Mononuclear cell (primary cell): ENCODE measurements around the gene PRAMEF8. TPM values are rescaled to one million over a fixed set of nuclear protein-coding genes. Genes with fewer than 3 reads are reported as not detected.
"Not testable (repeated sequence)": the region's sequence is repeated elsewhere in the genome, so short reads cannot be mapped to it uniquely, and the experiment has no call there.

Source experiments
- H3K27me3 ChIP-seq: 2 replicates; pipeline ENCODE4 v1.6.0; 2011; ENCODE audit warnings: low read length, control low read depth; ENCODE audit not compliant: insufficient read depth
- H3K4me1 ChIP-seq: 2 replicates; pipeline ENCODE4 v1.5.1; 2011; ENCODE audit warnings: mild to moderate bottlenecking, low read length, control low read depth; ENCODE audit not compliant: insufficient read depth
- H3K4me3 ChIP-seq: 2 replicates; pipeline ENCODE4 v1.5.1; 2011; ENCODE audit warnings: mild to moderate bottlenecking, low read length, moderate library complexity
- H3K9me3 ChIP-seq: 2 replicates; pipeline ENCODE4 v1.5.1; 2011; ENCODE audit warnings: low read depth, mild to moderate bottlenecking, control low read depth, low read length
- total RNA-seq: library from RNA; depleted of rRNA; stranded (reverse); fragments of >200 nt; gene quantifications from one replicate; pipeline ENCODE4 v1.2.3, GENCODE V29; 2012

PRAMEF8 gene
- total RNA-seq, 1 donor = not detected

GRCh38 chr1:13239633-13240032, 45.3 kb downstream of the PRAMEF8 start:
- not testable (repeated sequence) for H3K9me3 ChIP-seq, H3K4me3 ChIP-seq, H3K27me3 ChIP-seq, H3K4me1 ChIP-seq

GRCh38 chr1:13237572-13237971, 47.4 kb downstream of the PRAMEF8 start:
- H3K9me3 ChIP-seq, H3K4me3 ChIP-seq, H3K27me3 ChIP-seq, H3K4me1 ChIP-seq: not testable (repeated sequence)

GRCh38 chr1:13234057-13234456, 50.9 kb downstream of the PRAMEF8 start:
- not testable (repeated sequence) for H3K4me1 ChIP-seq, H3K4me3 ChIP-seq, H3K9me3 ChIP-seq, H3K27me3 ChIP-seq

GRCh38 chr1:13232056-13232455, 52.9 kb downstream of the PRAMEF8 start:
- H3K4me1 ChIP-seq, H3K9me3 ChIP-seq, H3K27me3 ChIP-seq, H3K4me3 ChIP-seq: not testable (repeated sequence)

Other genes with a start within 250 kb of the PRAMEF8 start
- not detected for gene PRAMEF27, start 228.6 kb downstream of the PRAMEF8 start, total RNA-seq
- gene HNRNPCL3, start 224.4 kb downstream of the PRAMEF8 start, total RNA-seq = not detected
- not detected for gene PRAMEF25, start 214.4 kb downstream of the PRAMEF8 start, total RNA-seq
- gene HNRNPCL2, start 168.3 kb downstream of the PRAMEF8 start, total RNA-seq = not detected
- not detected for gene PRAMEF26, start 129.1 kb downstream of the PRAMEF8 start, total RNA-seq
- not detected for gene HNRNPCL4, start 119.5 kb downstream of the PRAMEF8 start, total RNA-seq
- not detected for gene PRAMEF9, start 113.3 kb downstream of the PRAMEF8 start, total RNA-seq
- gene PRAMEF13, start 83.7 kb downstream of the PRAMEF8 start, total RNA-seq = not detected
- not detected for gene PRAMEF18, start 59.0 kb downstream of the PRAMEF8 start, total RNA-seq
- gene PRAMEF5, start 30.9 kb downstream of the PRAMEF8 start, total RNA-seq = not detected
- not detected for gene PRAMEF33, start 18.4 kb upstream of the PRAMEF8 start, total RNA-seq
- 0.10 TPM for gene PRAMEF15, start 30.4 kb upstream of the PRAMEF8 start, total RNA-seq
- not detected for gene PRAMEF14, start 62.0 kb upstream of the PRAMEF8 start, total RNA-seq
- not detected for gene PRAMEF19, start 86.8 kb upstream of the PRAMEF8 start, total RNA-seq
- gene PRAMEF17, start 104.5 kb upstream of the PRAMEF8 start, total RNA-seq = not detected
- not detected for gene PRAMEF20, start 125.3 kb upstream of the PRAMEF8 start, total RNA-seq
- gene LRRC38, start 228.9 kb upstream of the PRAMEF8 start, total RNA-seq = not detected